ENCODE measurements around the gene SERPINI1.
"Not testable (repeated sequence)": the region's sequence is repeated elsewhere in the genome, so short reads cannot be mapped to it uniquely, and the experiment has no call there.

Gene SERPINI1

GRCh38 chr3:167798443-167798842 lies 62.9 kb downstream of the SERPINI1 start:
- no peak for DNase-seq

DNA sequence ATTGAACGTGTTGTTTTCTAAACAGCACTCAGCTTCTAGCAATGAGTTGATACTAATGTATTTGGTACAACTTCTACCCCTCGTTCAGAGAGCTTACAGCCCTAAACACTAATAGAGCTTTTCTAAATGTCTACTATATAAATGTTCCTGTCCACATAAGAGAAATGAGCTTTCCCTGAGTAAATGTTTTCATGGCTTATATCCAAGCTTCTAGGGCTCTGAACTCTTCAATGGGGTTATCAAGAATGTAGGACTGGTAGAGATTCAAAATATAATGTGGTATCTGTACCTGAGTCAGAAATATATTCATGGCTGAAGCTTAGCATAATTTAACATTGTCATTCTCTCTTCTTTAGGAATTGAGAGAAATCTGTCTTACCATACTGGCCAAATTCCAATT lies 73.4 kb downstream of the SERPINI1 start:
- DNase-seq: no peak

GRCh38 chr3:167810236-167810635 lies 74.7 kb downstream of the SERPINI1 start:
- DNase-seq: no peak

GRCh38 chr3:167811031-167811430 lies 75.5 kb downstream of the SERPINI1 start:
- no peak for DNase-seq

DNA sequence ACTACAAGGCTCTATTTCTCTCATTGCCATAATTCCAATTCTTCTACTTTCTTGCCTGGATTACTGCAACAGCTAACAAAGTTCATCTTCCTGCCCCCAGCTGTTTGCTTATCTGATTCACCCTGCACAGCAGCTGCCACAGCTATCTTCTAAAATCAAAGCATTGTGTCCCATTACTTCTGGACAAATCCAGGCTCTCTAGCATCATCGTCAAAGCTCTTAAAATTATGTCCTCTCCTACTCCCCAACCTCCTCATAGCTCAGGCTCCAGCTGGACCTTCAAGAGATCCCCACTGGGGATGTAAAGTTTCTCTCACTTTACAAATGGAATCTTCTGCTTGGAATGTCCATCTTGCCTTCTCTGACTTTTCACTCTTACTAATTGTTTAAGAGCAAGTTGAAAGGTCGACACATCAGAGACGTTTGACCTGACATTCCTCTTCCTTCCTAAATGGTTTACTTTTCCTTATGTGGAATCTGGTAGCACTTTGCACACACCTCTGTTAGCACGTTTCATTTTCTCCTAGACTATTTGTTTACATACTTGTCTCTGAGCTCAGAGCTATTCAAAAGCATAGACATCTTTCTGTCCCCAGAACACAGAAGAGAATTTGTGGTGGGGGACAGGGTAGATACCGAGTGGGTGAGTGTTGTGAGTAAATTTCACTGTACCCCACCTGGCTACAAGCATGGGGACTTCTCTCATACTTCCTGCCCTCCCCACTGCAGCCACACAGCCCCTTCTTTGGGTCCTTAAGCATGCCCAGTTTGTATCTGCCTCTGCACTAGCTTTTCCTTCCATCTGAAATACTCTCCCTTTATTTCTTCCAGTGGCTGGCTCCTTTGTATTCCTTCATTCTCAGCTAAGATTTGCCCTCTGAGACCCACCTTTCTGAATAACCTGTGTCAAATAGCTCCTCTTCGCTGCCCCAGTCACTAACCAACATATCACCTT lies 77.9 kb downstream of the SERPINI1 start:
- no peak for DNase-seq

GRCh38 chr3:167814441-167814951 lies 79.0 kb downstream of the SERPINI1 start:
- no peak for DNase-seq

- no peak for DNase-seq
Observed at GRCh38 chr3:167816953-167817352, 81.4 kb downstream of the SERPINI1 start.

GRCh38 chr3:167820102-167820865 lies 84.8 kb downstream of the SERPINI1 start:
- DNase-seq: no peak

- no peak for DNase-seq
Observed at GRCh38 chr3:167821248-167821805, 85.8 kb downstream of the SERPINI1 start.

- DNase-seq: no peak
Observed at GRCh38 chr3:167823738-167824137, 88.2 kb downstream of the SERPINI1 start.

DNA sequence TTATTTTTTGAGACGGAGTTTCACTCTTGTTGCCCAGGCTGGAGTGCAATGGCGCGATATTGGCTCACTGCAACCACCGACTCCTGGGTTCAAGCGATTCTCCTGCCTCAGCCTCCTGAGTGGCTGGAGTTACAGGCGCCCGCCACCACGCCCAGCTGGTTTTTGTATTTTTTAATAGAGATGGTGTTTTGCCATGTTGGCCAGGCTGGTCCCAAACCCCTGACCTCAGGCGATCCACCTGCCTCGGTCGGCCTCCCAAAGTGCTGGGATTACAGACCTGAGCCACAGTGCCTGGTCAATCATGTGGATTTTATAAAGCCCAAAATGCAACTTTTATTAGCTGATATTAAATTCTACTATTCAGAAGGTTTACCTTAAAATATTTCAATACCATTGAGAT lies 92.1 kb downstream of the SERPINI1 start:
- DNase-seq: not testable (repeated sequence)

GRCh38 chr3:167829071-167829470 lies 93.5 kb downstream of the SERPINI1 start:
- DNase-seq: no peak

DNA sequence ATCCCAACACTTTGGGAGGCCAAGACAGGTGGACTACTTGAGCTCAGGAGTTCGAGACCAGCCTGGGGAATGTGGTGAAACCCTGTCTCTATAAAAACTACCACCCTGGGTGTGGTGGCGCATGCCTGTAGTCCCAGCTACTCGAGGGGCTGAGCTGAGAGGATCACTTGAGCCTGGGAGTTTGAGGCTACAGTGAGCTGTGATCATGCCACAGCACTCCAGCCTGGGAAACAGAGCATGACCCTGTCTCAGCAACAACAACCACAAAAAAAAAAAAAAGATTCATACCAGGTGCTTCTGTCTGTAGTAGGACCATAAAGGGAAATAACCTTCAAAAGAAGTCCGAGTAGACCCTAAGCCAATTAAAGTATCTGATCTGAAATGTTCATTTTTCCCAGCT lies 94.5 kb downstream of the SERPINI1 start:
- DNase-seq: no peak

DNA sequence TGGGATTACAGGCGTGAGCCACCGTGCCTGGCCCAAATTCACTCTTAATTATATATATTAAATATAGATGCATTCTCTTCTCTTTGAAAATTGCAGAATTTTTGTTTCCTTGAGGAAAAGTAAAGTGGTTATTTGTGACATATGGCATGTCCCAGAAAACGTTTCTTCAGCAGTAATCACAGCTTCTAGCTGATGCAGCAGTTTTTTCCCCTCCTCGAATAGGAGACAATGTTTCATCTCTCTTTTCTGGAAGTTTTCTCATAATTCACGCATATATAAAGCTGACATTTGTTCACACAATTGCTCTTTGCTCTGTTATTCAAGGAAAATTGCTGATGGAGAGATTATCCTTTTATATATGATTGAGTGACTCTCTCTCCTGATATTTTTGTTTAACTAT lies 99.8 kb downstream of the SERPINI1 start:
- no peak for DNase-seq

DNA sequence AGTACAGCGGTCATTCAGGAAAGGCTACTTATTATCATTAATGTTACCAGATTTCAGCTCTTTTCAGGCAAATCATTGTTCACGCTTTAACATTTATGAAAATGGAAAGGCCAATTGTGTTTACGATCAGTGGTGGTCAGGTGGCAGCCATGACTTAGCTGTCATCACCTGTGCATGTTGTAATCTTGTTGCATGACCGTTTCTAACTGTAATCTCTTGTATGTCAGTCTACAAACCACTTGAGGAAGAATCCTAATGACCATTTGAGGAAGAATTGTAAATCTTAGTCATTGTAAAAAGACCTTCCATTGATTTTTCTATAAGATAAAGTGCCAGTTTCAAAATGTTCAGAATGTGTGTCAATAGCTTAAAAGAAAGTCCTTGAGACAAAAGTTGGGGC lies 100.4 kb downstream of the SERPINI1 start:
- no peak for DNase-seq

GRCh38 chr3:167837466-167837865 lies 101.9 kb downstream of the SERPINI1 start:
- no peak for DNase-seq

DNA sequence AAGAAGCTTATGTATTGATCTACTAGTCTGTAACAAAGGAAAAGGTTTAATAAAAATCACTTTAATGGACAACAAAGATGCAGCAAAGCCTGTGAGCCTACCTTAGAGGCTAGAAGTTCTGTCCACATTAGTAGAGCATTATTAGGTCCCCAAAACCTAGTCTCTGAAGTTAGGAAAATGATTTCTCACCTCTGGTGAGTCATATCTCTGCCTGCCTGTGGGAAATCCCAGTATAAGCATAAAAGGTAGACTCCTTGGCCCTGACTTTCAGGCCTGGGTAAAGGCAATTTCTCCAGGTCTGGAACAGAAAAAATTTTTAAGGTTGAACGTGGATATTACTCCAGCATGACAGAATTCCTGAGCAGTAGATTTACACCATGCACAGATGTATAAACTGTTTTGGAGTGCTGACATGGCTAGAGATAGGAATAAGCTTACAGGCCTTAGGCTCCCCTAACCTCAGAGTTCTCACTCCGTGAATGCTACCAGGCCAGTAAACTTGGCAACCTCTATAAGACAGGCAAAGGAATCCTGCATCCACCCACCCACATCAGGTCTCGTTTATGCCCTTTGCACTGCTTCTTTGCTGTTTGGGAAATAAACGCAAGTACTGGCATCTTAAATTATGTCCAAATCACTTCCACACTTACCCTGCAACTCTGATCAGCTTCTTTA lies 104.1 kb downstream of the SERPINI1 start:
- no peak for DNase-seq

DNA sequence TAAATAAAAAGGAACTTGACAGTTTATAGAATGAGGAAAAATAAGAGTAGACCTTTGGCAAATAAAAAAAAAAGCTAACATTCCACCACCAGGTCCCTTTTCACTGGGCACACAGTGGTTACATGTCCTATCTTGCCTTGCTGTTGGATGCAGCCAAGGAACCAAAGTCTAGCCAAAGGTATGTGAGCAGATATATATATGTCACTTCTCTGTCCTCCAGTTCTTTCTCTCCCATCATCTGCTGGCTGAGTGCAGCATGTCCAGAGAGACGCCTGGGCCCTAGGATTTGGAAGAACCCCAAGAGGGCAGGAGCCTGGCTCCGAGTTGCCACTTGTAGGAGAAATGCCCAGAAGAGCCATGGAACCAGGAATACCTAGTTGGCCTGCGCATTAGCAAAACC lies 104.7 kb downstream of the SERPINI1 start:
- no peak for DNase-seq

- DNase-seq: no peak
Observed at GRCh38 chr3:167843481-167843880, 108.0 kb downstream of the SERPINI1 start.

DNA sequence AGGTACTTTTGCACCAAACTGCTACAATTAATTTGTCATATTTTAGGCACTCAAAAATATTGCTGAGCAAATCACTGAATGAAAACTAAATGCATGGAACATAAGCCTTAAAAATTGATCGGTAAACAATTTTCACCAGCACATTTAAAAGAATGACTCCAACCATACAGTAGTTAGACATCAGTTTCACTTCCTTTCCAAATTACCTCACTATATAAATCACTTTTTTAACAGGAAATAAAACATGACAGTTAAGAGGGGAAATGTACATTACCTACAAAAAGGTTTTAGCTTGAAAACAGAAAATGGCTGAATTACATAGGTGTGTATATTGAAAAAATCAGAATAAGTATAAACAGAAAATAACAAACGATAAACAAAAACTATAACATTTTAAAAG lies 108.4 kb downstream of the SERPINI1 start:
- no peak for DNase-seq

GRCh38 chr3:167844528-167844927 lies 109.0 kb downstream of the SERPINI1 start:
- no peak for DNase-seq

- DNase-seq: no peak
Observed at GRCh38 chr3:167851171-167851570, 115.7 kb downstream of the SERPINI1 start.

DNA sequence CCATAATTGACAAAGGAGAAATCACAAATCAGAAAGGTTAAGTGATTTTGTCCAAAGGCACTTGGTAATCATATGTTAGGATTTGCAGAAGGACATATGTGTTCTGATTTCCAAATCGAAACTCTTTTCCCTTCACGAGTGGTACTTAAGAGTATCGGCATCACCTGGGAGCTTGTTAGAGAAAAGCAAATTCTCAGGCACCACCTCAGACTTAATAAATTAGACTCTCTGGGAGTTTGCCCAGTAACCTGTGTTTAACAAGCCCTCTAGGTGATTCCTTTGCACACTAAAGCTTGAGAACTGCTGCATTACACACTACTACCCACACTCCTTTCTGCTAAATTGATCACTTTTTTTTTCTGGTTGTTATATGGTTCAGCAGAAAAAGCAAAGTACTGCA lies 116.2 kb downstream of the SERPINI1 start:
- no peak for DNase-seq
